GM12865 (cell line): ENCODE results near the gene VPS8.

Experiments
- DNase-seq: peaks from one replicate; pipeline ENCODE4 v3.0.0; 2010; ENCODE audit warnings: low read depth
- H3K4me3 ChIP-seq: 2 replicates; pipeline ENCODE4 v1.5.1; 2011; ENCODE audit warnings: mild to moderate bottlenecking, low read depth, low read length, control low read depth
- TF ChIP-seq, protein P1 (sequence below): IDR thresholded peaks from 2 replicates; pipeline ENCODE4 v1.5.1; 2011; ENCODE audit warnings: low read length, control low read depth, low read depth, inconsistent platforms; ENCODE audit not compliant: insufficient read depth; ENCODE audit errors: missing control alignments

Gene VPS8

DNA sequence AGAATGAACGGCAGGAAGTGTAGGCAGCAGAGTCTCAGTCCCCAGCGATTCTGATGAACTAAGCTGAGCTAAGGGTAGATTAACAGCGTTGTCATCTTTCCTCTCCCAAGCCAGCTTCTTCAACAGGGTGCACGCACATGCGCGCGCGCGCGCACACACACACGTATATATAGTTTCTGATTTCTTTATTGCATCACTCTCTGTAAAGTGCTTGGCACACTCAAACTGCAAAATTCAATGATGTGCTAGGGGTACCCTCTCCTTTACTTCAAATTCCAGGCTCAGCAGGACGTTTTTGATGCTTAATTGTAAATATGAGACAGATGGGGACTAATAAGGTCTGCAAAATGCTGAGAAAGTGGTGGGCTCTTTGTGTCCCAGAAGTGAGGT, 26.1 kb upstream of the VPS8 start:
- DNase-seq: no peak

DNA sequence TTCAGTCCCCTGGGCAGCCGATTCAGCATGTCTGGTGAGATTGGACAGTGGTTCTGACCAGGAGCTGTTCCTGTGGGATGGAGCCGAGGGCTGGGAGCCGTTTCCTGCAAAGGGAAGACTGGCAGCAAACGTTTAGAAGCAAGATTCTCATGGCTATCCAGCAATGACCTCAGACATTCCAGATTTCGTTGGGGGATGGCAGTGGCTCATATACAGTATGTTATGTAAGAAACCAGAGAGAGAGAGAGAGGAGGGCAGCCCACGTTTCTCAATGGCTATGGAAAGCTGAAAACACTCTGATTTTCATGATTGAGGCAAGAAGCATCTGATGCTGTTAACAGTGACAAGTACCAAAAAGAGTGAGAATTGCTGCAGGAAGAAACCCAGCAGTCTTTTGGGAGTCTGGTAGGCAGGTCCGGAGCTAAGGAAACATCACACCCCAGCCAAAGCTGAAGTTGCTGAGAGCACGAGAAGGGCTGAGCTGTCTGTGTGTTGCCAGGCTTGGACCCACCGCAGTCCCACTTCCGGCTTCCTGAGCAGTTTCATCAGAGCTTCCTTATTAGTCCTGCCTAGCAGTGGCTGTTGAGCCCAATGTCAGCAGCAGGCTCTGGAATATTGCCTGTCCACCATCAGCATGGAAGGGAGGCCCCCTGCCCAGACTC, 25.6 kb upstream of the VPS8 start:
- TF ChIP-seq, protein P1, sequence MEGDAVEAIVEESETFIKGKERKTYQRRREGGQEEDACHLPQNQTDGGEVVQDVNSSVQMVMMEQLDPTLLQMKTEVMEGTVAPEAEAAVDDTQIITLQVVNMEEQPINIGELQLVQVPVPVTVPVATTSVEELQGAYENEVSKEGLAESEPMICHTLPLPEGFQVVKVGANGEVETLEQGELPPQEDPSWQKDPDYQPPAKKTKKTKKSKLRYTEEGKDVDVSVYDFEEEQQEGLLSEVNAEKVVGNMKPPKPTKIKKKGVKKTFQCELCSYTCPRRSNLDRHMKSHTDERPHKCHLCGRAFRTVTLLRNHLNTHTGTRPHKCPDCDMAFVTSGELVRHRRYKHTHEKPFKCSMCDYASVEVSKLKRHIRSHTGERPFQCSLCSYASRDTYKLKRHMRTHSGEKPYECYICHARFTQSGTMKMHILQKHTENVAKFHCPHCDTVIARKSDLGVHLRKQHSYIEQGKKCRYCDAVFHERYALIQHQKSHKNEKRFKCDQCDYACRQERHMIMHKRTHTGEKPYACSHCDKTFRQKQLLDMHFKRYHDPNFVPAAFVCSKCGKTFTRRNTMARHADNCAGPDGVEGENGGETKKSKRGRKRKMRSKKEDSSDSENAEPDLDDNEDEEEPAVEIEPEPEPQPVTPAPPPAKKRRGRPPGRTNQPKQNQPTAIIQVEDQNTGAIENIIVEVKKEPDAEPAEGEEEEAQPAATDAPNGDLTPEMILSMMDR: no peak
- DNase-seq: peak; percentile 40
- H3K4me3 ChIP-seq: no peak overlapping the region

More for the DNA sequence above, 26.1 kb upstream of the VPS8 start:
- no peak overlapping the region for H3K4me3 ChIP-seq
- TF ChIP-seq, protein P1: no peak

DNA sequence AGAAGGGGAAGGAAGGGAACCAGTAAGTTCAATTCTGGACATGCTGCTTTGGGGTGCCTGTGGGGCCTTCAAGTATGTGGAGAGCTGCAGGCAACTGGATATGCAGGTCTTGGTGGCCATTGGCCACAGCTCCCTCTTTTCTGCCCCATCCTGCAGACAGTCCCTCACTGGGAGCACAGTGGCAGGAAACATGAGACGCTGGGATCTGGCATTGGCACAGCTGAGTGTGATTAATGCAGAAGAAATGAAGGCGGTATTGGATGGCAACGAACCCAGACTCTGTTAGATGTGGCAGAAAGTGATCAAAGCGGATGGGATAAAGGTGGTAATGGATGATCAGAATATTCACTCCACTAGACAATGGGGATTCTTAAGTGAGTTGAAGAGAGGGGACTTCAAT, 23.2 kb upstream of the VPS8 start:
- TF ChIP-seq, protein P1: no peak
- no peak for DNase-seq
- H3K4me3 ChIP-seq: no peak overlapping the region

DNA sequence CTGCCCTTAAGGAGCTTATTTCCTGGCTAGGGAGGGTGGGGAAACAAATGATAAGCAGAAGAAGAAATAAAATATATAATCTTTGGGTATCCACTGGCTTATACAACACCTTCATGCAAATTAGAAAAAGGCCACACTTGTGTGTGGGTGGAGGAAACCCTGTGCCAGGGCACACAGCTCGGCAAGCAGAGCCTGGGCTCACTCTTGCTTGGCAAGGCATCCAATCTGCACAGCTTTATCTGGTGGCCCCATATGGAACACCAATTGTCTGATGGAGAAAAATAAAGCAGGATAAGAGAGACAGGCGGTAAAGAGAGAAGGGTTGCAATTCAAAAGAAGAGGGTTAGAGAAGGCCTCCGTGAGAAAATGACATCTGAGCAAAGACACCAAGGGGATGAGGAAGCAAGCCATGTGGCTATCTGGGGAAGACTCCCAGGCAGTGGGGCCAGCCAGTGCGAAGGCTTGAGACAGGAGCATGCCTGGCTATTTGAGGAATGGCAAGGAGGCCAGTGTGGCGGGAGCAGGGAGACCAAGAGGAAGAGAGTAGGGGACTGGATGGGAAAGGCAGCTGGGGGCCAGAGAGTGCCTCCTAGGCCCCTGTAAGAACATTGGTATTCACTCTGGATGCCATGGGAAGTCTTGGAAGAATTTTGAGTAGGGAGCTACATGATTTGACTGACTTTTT, 22.5 kb upstream of the VPS8 start:
- TF ChIP-seq, protein P1: no peak
- no peak overlapping the region for H3K4me3 ChIP-seq
- DNase-seq: no peak

DNA sequence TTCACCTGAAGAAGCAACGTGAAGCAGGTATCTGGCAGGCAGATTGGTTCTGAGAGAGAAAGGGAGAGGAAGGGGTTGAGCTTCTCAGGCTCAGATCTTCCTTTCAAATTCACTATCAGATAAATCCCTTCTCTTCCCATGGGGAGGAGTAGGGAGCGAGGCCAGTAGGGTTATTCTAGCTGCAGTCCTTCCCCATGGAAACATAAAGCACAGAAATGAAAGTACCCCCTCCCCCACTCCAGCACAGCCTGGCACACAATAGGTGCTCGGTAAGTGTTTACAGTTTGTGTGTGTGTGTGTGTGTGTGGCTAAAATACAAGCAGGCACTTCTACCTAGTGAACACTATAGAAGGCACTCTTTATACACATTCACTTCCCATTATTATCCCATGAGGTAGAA, 20.8 kb upstream of the VPS8 start:
- no peak for DNase-seq
- H3K4me3 ChIP-seq: no peak overlapping the region
- TF ChIP-seq, protein P1: no peak

DNA sequence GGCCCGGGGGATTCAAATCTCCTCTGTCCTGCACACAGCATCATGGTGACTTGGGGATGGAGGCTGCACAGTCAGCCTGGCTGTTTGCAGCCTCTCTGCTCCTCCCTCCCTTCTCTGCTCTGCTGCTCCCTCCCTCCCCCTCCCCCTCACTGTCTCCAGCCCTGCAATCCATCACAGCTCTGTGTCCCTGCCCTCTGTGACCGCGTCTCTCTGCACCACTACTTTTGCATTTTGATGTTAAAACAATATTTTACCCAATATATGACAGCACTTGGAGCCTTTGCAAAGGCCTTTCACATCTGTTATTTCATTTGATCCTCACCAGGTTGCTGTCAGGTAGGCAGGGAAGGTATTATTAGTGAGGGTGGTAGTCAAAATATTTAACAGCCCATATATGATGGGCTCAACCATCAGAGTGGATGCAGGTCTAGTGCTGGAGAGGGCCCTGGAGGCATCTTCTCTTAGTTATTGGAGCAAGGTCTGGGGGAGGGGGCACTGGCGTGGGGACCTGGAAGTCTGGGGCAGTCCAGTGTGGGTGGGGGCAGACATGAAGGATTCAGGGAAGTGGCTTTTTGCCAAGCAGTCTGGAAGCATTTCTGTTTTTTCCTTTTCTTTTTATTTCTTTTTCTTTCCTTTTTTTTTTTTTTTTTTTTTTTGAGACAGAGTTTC, 16.3 kb upstream of the VPS8 start:
- DNase-seq: no peak
- no peak overlapping the region for H3K4me3 ChIP-seq
- TF ChIP-seq, protein P1: no peak
